Measurements from ENCODE around the gene WDR55. TPM values are rescaled to one million over a fixed set of nuclear protein-coding genes. Genes with fewer than 3 reads are reported as not detected.
"Not testable (repeated sequence)": the region's sequence is repeated elsewhere in the genome, so short reads cannot be mapped to it uniquely, and the experiment has no call there.

WDR55 gene
- total RNA-seq, 2 experiments from 2014 or later, result 23.9 to 34.2 TPM

GRCh38 chr5:140711794-140712193, 47.1 kb downstream of the WDR55 start:
- Histone ChIP-seq H3K9me3 (ENCODE audit: low read length) (no peaks in the 10 kb centered on the region), H4K20me1 (ENCODE audit: insufficient read depth, low read length) (no peaks in the 10 kb centered on the region), H3K36me3 (ENCODE audit: insufficient read depth, low read length) (peaks cover 11% of the 10 kb centered on the region; the same call in 1 of the 2 replicates), H3K79me2 (ENCODE audit: insufficient read depth, low read depth, low read length) (no peaks in the 10 kb centered on the region), H3K27ac (ENCODE audit: low read depth, low read length, poor library complexity, severe bottlenecking) (no peak overlapping the region), H3K4me1 (ENCODE audit: insufficient read depth, low read length, poor library complexity, severe bottlenecking) (no peaks in the 10 kb centered on the region), H2AFZ (ENCODE audit: low read length) (no peak overlapping the region), H3K4me3 (ENCODE audit: low read depth, low read length, poor library complexity, severe bottlenecking) (no peak overlapping the region), H3K4me2 (ENCODE audit: low read length) (no peak overlapping the region), H3K9me2 (ENCODE audit: insufficient read depth, low read length) (no peaks in the 10 kb centered on the region)
- DNase-seq (ENCODE audit: low spot score), result no peak
- intact Hi-C loops (cut with micrococcal nuclease; ENCODE audit: unreplicated experiment), result no loop called here
- ChIA-PET CTCF (ENCODE audit: unreplicated experiment) (no interaction called here), POLR2A (interaction anchor here (0.6 to 0.9 kb wide), 2 partner anchors 18 to 902 kb away, joined by 3 read pairs; no protein-coding TSS in a partner anchor)
- TF ChIP-seq EZH2phosphoT487 (IDR thresholded peaks at IDR 0.05; ENCODE audit: borderline replicate concordance, low read depth, low read length) (no peak), CTCF (conservative IDR thresholded peaks at IDR 0.05; ENCODE audit: low read length) (no peak)
- no TSS peak for BruUV-seq (replicated peaks)

GRCh38 chr5:140713562-140714094, 48.9 kb downstream of the WDR55 start:
- no peaks in the 10 kb centered on the region for H3K4me1 ChIP-seq (ENCODE audit: insufficient read depth, low read length, poor library complexity, severe bottlenecking)
- H2AFZ ChIP-seq (ENCODE audit: low read length), result no peak overlapping the region
- no peaks in the 10 kb centered on the region for H3K36me3 ChIP-seq (ENCODE audit: insufficient read depth, low read length)
- H3K79me2 ChIP-seq (ENCODE audit: insufficient read depth, low read depth, low read length), result no peaks in the 10 kb centered on the region
- no peak for TF ChIP-seq CTCF (conservative IDR thresholded peaks at IDR 0.05; ENCODE audit: low read length)
- TF ChIP-seq EZH2phosphoT487 (IDR thresholded peaks at IDR 0.05; ENCODE audit: borderline replicate concordance, low read depth, low read length), result no peak
- ChIA-PET POLR2A (interaction anchor here (0.7 kb wide), 1 partner anchor 1843 kb away, joined by 5 read pairs; no protein-coding TSS in a partner anchor), CTCF (ENCODE audit: unreplicated experiment) (no interaction called here)
- DNase-seq (ENCODE audit: low spot score), result no peak
- no peaks in the 10 kb centered on the region for H3K9me3 ChIP-seq (ENCODE audit: low read length)
- no peaks in the 10 kb centered on the region for H3K9me2 ChIP-seq (ENCODE audit: insufficient read depth, low read length)
- BruUV-seq (replicated peaks), result no TSS peak
- intact Hi-C loops (cut with micrococcal nuclease; ENCODE audit: unreplicated experiment), result no loop called here
- H4K20me1 ChIP-seq (ENCODE audit: insufficient read depth, low read length), result no peaks in the 10 kb centered on the region
- no peak overlapping the region for H3K4me2 ChIP-seq (ENCODE audit: low read length)
- no peak overlapping the region for H3K27ac ChIP-seq (ENCODE audit: low read depth, low read length, poor library complexity, severe bottlenecking)
- no peak overlapping the region for H3K4me3 ChIP-seq (ENCODE audit: low read depth, low read length, poor library complexity, severe bottlenecking)

- H4K20me1 ChIP-seq (ENCODE audit: insufficient read depth, low read length); H2AFZ ChIP-seq (ENCODE audit: low read length); H3K27ac ChIP-seq (ENCODE audit: low read depth, low read length, poor library complexity, severe bottlenecking); H3K4me3 ChIP-seq (ENCODE audit: low read depth, low read length, poor library complexity, severe bottlenecking); H3K9me3 ChIP-seq (ENCODE audit: low read length); DNase-seq (ENCODE audit: low spot score); H3K36me3 ChIP-seq (ENCODE audit: insufficient read depth, low read length); BruUV-seq (replicated peaks); intact Hi-C loops (cut with micrococcal nuclease; ENCODE audit: unreplicated experiment); H3K9me2 ChIP-seq (ENCODE audit: insufficient read depth, low read length); H3K4me1 ChIP-seq (ENCODE audit: insufficient read depth, low read length, poor library complexity, severe bottlenecking); H3K79me2 ChIP-seq (ENCODE audit: insufficient read depth, low read depth, low read length); POLR2A ChIA-PET; H3K4me2 ChIP-seq (ENCODE audit: low read length); CTCF ChIA-PET (ENCODE audit: unreplicated experiment): not testable (repeated sequence)
These were observed 51.5 kb downstream of the WDR55 start for GRCh38 chr5:140716238-140716637.
